HFFc6 (cell line): ENCODE results near the gene SMOC2. TPM values are rescaled to one million over a fixed set of nuclear protein-coding genes. Genes with fewer than 3 reads are reported as not detected.

Experiments used
- DNase-seq: peaks from one replicate; pipeline ENCODE4 v3.0.0-alpha.2; 2018
- H3K27ac Mint-ChIP-seq: 2 replicates; pipeline ENCODE4 v1.8.0; 2020; ENCODE audit warnings: mild to moderate bottlenecking, mixed read lengths
- H3K27me3 Mint-ChIP-seq: 2 replicates; pipeline ENCODE4 v1.8.0; 2021; ENCODE audit warnings: mild to moderate bottlenecking, moderate library complexity, mixed read lengths; ENCODE audit not compliant: insufficient read depth
- H3K36me3 Mint-ChIP-seq: 2 replicates; pipeline ENCODE4 v1.8.0; 2021; ENCODE audit warnings: low read depth, mixed read lengths
- H3K4me1 Mint-ChIP-seq: 2 replicates; pipeline ENCODE4 v1.8.0; 2020; ENCODE audit warnings: low read depth, mixed read lengths
- H3K4me3 Mint-ChIP-seq: 2 replicates; pipeline ENCODE4 v1.8.0; 2020; ENCODE audit warnings: mild to moderate bottlenecking, moderate library complexity, mixed read lengths
- H3K9me3 Mint-ChIP-seq: 2 replicates; pipeline ENCODE4 v1.8.0; 2020; ENCODE audit warnings: mild to moderate bottlenecking, mixed read lengths
- total RNA-seq, 6 experiments: library from RNA; stranded (reverse); fragmentation: NEBNext Ultra II Directional; extraction: Animal tissue kit (Norgen Biotek cat#: 25700); gene quantifications; 2 replicates in 1 of 6; 3 replicates in 5 of 6; pipeline ENCODE4 v1.2.3, GENCODE V29; 2021
- TF ChIP-seq, protein P1 (sequence below): fragments of 200-600 bp; sonication (generic); IDR thresholded peaks from 2 replicates; pipeline ENCODE4 v1.5.0; 2021; ENCODE audit warnings: antibody characterized with exemption, mild to moderate bottlenecking

SMOC2 gene
- total RNA-seq, 6 experiments from 2014 or later = not detected

DNA sequence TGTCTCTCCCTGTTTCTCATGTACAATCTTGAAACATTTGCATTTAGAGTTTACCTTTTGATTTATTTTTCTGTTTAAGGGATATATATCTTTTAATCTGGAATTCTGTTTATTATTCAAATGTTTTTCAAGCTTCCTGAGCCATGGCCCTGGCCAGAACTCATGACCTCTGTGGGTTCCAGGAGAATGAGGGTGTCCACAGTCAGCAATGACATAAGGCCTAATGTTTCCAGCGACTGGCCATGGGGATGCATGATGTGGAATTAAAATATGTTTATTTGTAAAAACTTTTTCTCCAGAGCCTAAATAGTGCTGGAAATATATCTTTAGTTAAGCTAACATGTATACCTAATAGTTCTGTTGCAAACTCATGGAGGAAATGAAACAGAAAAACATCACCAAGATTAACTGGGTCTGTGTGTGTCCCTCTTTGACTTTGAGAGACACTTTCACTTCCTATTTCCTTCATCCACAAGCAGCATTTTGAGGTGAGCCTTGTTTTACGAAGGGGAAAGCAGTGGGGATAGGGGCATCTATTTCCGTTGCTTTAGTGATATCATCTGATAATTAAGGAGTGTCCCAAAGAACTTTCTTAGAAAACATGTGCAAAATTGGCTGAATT is 87.6 kb downstream of the SMOC2 start:
- Mint-ChIP-seq H3K27ac (no peak overlapping the region), H3K27me3 (peaks cover 2% of the 10 kb centered on the region; the same call in 1 of the 2 replicates), H3K9me3 (peaks cover 61% of the 10 kb centered on the region), H3K36me3 (no peaks in the 10 kb centered on the region; the same call in 1 of the 2 replicates), H3K4me3 (no peak overlapping the region), H3K4me1 (no peaks in the 10 kb centered on the region)
- no peak for DNase-seq
- TF ChIP-seq, protein P1, sequence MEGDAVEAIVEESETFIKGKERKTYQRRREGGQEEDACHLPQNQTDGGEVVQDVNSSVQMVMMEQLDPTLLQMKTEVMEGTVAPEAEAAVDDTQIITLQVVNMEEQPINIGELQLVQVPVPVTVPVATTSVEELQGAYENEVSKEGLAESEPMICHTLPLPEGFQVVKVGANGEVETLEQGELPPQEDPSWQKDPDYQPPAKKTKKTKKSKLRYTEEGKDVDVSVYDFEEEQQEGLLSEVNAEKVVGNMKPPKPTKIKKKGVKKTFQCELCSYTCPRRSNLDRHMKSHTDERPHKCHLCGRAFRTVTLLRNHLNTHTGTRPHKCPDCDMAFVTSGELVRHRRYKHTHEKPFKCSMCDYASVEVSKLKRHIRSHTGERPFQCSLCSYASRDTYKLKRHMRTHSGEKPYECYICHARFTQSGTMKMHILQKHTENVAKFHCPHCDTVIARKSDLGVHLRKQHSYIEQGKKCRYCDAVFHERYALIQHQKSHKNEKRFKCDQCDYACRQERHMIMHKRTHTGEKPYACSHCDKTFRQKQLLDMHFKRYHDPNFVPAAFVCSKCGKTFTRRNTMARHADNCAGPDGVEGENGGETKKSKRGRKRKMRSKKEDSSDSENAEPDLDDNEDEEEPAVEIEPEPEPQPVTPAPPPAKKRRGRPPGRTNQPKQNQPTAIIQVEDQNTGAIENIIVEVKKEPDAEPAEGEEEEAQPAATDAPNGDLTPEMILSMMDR = no peak

DNA sequence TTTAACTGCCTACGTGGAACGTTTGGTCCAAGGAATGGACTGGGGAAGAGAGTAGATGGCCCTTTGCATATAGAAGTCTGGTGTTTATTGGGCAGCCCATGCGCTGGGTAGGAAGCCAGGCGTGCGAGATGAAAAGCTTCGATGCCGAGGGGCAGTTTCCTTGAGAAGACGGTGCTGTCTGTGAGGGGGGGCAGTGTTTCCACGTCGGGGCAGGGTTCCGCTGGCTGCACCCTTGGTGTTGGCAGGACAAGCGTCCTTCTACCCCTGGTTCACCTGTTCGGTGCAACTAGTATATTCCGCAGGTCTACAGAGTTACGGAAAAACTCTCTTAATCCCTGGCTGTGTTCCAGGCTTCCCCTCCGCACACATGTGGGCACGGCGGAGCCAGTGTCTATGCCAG is 88.2 kb downstream of the SMOC2 start:
- Mint-ChIP-seq H3K4me3 (no peak overlapping the region), H3K27me3 (peaks cover 2% of the 10 kb centered on the region; the same call in 1 of the 2 replicates), H3K36me3 (no peaks in the 10 kb centered on the region; the same call in 1 of the 2 replicates), H3K4me1 (no peaks in the 10 kb centered on the region), H3K9me3 (peaks cover 56% of the 10 kb centered on the region), H3K27ac (no peak overlapping the region)
- TF ChIP-seq, protein P1 = no peak
- DNase-seq = no peak

DNA sequence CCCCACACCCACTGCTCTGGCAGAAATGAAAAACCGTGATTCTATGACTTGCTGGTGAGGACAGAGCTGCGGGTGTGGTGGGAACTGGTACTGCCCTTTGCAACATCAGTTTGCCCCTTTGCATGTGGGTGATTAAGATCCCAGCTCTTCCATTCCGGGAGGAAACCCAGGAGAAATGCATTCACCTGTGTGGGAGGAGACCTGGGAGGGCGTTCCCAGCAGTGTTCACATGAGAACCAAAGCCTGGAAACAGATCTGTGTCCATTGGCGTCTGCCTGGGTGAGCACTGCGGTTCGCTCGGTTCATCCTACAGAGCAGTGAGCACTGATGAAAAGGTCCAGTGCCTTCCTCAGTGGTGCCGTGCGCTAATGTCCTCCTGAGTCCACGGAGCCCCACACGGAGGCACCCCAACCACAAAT is 89.7 kb downstream of the SMOC2 start:
- DNase-seq = no peak

DNA sequence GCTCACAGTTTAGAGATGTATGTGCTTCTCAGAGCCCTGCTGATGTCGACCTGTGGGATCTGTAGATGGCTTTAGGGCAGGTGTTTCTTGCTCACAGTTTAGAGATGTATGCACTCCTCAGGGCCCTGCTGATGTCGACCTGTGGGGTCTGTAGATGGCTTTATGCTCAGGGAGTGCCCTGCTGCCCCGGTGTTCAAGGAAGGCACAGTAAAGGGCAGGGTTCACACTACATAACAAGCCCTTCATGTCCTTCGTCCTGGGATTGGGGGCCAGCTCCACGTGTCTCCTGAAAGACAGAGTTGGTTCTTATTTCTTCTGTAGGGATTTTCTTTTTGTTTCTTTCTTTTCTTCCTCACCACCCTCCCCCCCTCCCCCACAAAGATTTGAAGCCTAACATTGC is 91.1 kb downstream of the SMOC2 start:
- Mint-ChIP-seq H3K27me3 (no peaks in the 10 kb centered on the region), H3K27ac (no peak overlapping the region), H3K9me3 (peaks cover 48% of the 10 kb centered on the region), H3K36me3 (peaks cover 8% of the 10 kb centered on the region; the same call in 1 of the 2 replicates), H3K4me3 (no peak overlapping the region), H3K4me1 (no peaks in the 10 kb centered on the region)
- TF ChIP-seq, protein P1 = no peak
- DNase-seq = no peak

More for the DNA sequence above, 89.7 kb downstream of the SMOC2 start:
- no peak overlapping the region for H3K27ac Mint-ChIP-seq
- peaks cover 4% of the 10 kb centered on the region; the same call in 1 of the 2 replicates for H3K36me3 Mint-ChIP-seq
- peaks cover 54% of the 10 kb centered on the region for H3K9me3 Mint-ChIP-seq
- H3K27me3 Mint-ChIP-seq = no peaks in the 10 kb centered on the region
- TF ChIP-seq, protein P1 = no peak
- no peak overlapping the region for H3K4me3 Mint-ChIP-seq
- H3K4me1 Mint-ChIP-seq = no peaks in the 10 kb centered on the region

DNA sequence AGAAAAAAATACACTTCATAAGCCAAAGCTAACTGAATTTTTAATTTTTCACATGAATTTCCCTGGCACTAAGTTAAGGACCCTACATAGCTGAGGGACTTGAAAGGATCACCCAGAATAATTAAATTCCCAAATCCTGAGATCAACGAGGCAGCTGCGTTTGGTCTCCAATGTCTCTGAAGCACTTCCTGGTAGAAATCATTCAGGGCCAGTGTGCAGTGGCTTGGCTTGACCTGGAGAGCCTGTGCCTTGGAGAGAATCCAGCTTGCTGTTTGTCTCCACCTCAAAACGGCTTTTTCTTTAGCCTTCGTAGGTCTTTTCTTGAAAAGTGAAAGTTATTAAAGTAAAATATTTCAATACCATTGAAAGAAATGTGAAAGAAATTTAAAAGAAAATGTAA is 92.4 kb downstream of the SMOC2 start:
- Mint-ChIP-seq H3K4me3 (no peak overlapping the region), H3K4me1 (no peaks in the 10 kb centered on the region), H3K27me3 (no peaks in the 10 kb centered on the region), H3K36me3 (peaks cover 8% of the 10 kb centered on the region; the same call in 1 of the 2 replicates), H3K27ac (no peak overlapping the region), H3K9me3 (peaks cover 44% of the 10 kb centered on the region)
- TF ChIP-seq, protein P1 = no peak
- no peak for DNase-seq
